H9 (cell line): Measurements from ENCODE around the gene EVX2. TPM values are rescaled to one million over a fixed set of nuclear protein-coding genes. Genes with fewer than 3 reads are reported as not detected.

Experiments used
- DNase-seq: peaks from one replicate; pipeline ENCODE4 v3.0.0-alpha.2; 2017
- H2AFZ ChIP-seq: one replicate; pipeline ENCODE4 v1.6.1; 2013; ENCODE audit warnings: mild to moderate bottlenecking, low read length, control low read depth, moderate library complexity
- H2AK5ac ChIP-seq: 2 replicates; pipeline ENCODE4 v1.6.1; 2013; ENCODE audit warnings: low read length, control low read depth, mixed read lengths; ENCODE audit not compliant: insufficient read length
- H2BK120ac ChIP-seq: one replicate; pipeline ENCODE4 v1.6.1; 2013; ENCODE audit warnings: low read depth, mild to moderate bottlenecking, low read length, control low read depth, inconsistent platforms; ENCODE audit not compliant: poor library complexity, severe bottlenecking
- H2BK12ac ChIP-seq: 2 replicates; pipeline ENCODE4 v1.6.1; 2013; ENCODE audit warnings: low read length, control low read depth, mixed read lengths, low read depth; ENCODE audit not compliant: insufficient read length
- H2BK15ac ChIP-seq: 2 replicates; pipeline ENCODE4 v1.6.1; 2013; ENCODE audit warnings: low read depth, low read length, control low read depth
- H2BK20ac ChIP-seq: one replicate; pipeline ENCODE4 v1.6.1; 2013; ENCODE audit warnings: low read depth, mild to moderate bottlenecking, low read length, control low read depth, inconsistent platforms; ENCODE audit not compliant: poor library complexity, severe bottlenecking
- H2BK5ac ChIP-seq: 2 replicates; pipeline ENCODE4 v1.6.1; 2013; ENCODE audit warnings: low read length, control low read depth, mixed read lengths; ENCODE audit not compliant: insufficient read length
- H3K14ac ChIP-seq: 2 replicates; pipeline ENCODE4 v1.6.1; 2013; ENCODE audit warnings: low read length, control low read depth; ENCODE audit not compliant: insufficient read depth
- H3K18ac ChIP-seq: 2 replicates; pipeline ENCODE4 v1.6.1; 2013; ENCODE audit warnings: low read depth, mild to moderate bottlenecking, mixed read lengths, low read length, control low read depth; ENCODE audit not compliant: insufficient read length
- H3K23ac ChIP-seq: 2 replicates; pipeline ENCODE4 v1.6.1; 2013; ENCODE audit warnings: low read length, control low read depth, mixed read lengths, low read depth; ENCODE audit not compliant: insufficient read length
- H3K23me2 ChIP-seq: 2 replicates; pipeline ENCODE4 v1.6.1; 2013; ENCODE audit warnings: low read depth, mild to moderate bottlenecking, mixed read lengths, low read length, control low read depth; ENCODE audit not compliant: insufficient read length, poor library complexity, severe bottlenecking
- H3K27ac ChIP-seq: 2 replicates; pipeline ENCODE4 v1.5.1; 2013; ENCODE audit warnings: low read length, control low read depth, mixed read lengths, low read depth; ENCODE audit not compliant: insufficient read length
- H3K27me3 ChIP-seq: 2 replicates; pipeline ENCODE4 v1.6.1; 2013; ENCODE audit warnings: low read length, control low read depth, inconsistent platforms; ENCODE audit not compliant: insufficient read depth
- H3K4ac ChIP-seq: 2 replicates; pipeline ENCODE4 v1.6.1; 2013; ENCODE audit warnings: low read depth, mild to moderate bottlenecking, control low read depth, inconsistent platforms, low read length, moderate library complexity
- H3K4me1 ChIP-seq: 2 replicates; pipeline ENCODE4 v1.6.1; 2013; ENCODE audit warnings: low read length, control low read depth, inconsistent platforms; ENCODE audit not compliant: insufficient read depth
- H3K4me2 ChIP-seq: 2 replicates; pipeline ENCODE4 v1.6.1; 2013; ENCODE audit warnings: low read length, control low read depth, mixed read lengths; ENCODE audit not compliant: insufficient read length, insufficient read depth
- H3K56ac ChIP-seq: 2 replicates; pipeline ENCODE4 v1.6.1; 2013; ENCODE audit warnings: low read depth, mild to moderate bottlenecking, mixed read lengths, low read length, control low read depth; ENCODE audit not compliant: insufficient read length
- H3K79me1 ChIP-seq: 2 replicates; pipeline ENCODE4 v1.6.1; 2013; ENCODE audit warnings: low read depth, mild to moderate bottlenecking, moderate library complexity, low read length, control low read depth, inconsistent platforms; ENCODE audit not compliant: insufficient read depth, poor library complexity, severe bottlenecking
- H3K79me2 ChIP-seq: 2 replicates; pipeline ENCODE4 v1.6.1; 2013; ENCODE audit warnings: low read length, control low read depth, inconsistent platforms; ENCODE audit not compliant: insufficient read depth
- H3K9ac ChIP-seq: 2 replicates; pipeline ENCODE4 v1.6.1; 2013; ENCODE audit warnings: low read length, control low read depth, mixed read lengths; ENCODE audit not compliant: insufficient read length; ENCODE audit errors: extremely low read depth
- H3K9me3 ChIP-seq: one replicate; pipeline ENCODE4 v1.6.1; 2013; ENCODE audit warnings: low read depth, low read length, inconsistent platforms; ENCODE audit not compliant: control insufficient read depth
- H3T11ph ChIP-seq: one replicate; pipeline ENCODE4 v1.6.1; 2013; ENCODE audit warnings: mild to moderate bottlenecking, low read length, control low read depth, inconsistent platforms
- H4K20me1 ChIP-seq: one replicate; pipeline ENCODE4 v1.6.1; 2013; ENCODE audit not compliant: control insufficient read depth, insufficient read length, insufficient read depth
- H4K5ac ChIP-seq: 2 replicates; pipeline ENCODE4 v1.6.1; 2013; ENCODE audit warnings: low read depth, mild to moderate bottlenecking, mixed read lengths, low read length, control low read depth; ENCODE audit not compliant: insufficient read length
- H4K8ac ChIP-seq: replicated peaks from 2 replicates; pipeline ENCODE4 v1.6.1; 2013; ENCODE audit warnings: low read length, control low read depth, mixed read lengths, low read depth; ENCODE audit not compliant: insufficient read length
- H4K91ac ChIP-seq: 2 replicates; pipeline ENCODE4 v1.6.1; 2013; ENCODE audit warnings: low read depth, mild to moderate bottlenecking, moderate library complexity, mixed read lengths, low read length, control low read depth; ENCODE audit not compliant: insufficient read length
- H3K27ac Mint-ChIP-seq, 3 experiments: 2 replicates in 2 of 3; 3 replicates in 1 of 3; pipeline ENCODE4 v1.8.0; 2020 to 2021; ENCODE audit warnings: mixed read lengths in 3 of 3, mild to moderate bottlenecking in 1 of 3, moderate library complexity in 1 of 3
- H3K27me3 Mint-ChIP-seq: 2 replicates; pipeline ENCODE4 v1.8.0; 2021; ENCODE audit warnings: low read depth, mild to moderate bottlenecking, moderate library complexity, mixed read lengths
- H3K36me3 Mint-ChIP-seq, 3 experiments: 2 replicates in 2 of 3; 3 replicates in 1 of 3; pipeline ENCODE4 v1.8.0; 2020 to 2021; ENCODE audit warnings: low read depth in 3 of 3, mixed read lengths in 3 of 3; ENCODE audit not compliant: insufficient read depth in 1 of 3
- H3K4me1 Mint-ChIP-seq, 2 experiments: 2 replicates each; pipeline ENCODE4 v1.8.0; 2020; ENCODE audit warnings: mixed read lengths in 2 of 2
- H3K4me3 Mint-ChIP-seq, 2 experiments: 2 replicates in 1 of 2; 3 replicates in 1 of 2; pipeline ENCODE4 v1.8.0; 2020 to 2021; ENCODE audit warnings: mild to moderate bottlenecking in 2 of 2, mixed read lengths in 2 of 2, moderate library complexity in 1 of 2
- H3K9me3 Mint-ChIP-seq, 2 experiments: 2 replicates in 1 of 2; 3 replicates in 1 of 2; pipeline ENCODE4 v1.8.0; 2020; ENCODE audit warnings: mild to moderate bottlenecking in 2 of 2, mixed read lengths in 2 of 2, moderate library complexity in 1 of 2
- WGBS: extraction: QIAGEN DNeasy Blood & Tissue Kit; methylation state at CpG from one replicate; pipeline ENCODE4 v1.1.7; 2013; ENCODE audit warnings: missing lambda C conversion rate, low lambda C conversion rate, mixed read lengths; ENCODE audit not compliant: insufficient read length; ENCODE audit errors: extremely low coverage; 5-methylcytosine and 5-hydroxymethylcytosine counted together
- total RNA-seq: library from RNA; stranded (reverse); gene quantifications from 2 replicates; pipeline ENCODE4 v1.2.1, GENCODE V29; 2021
- TF ChIP-seq, protein P1 (sequence below): fragments of 200-600 bp; sonication (generic); conservative IDR thresholded peaks from 3 replicates; pipeline ENCODE4 v1.8.0; 2021; ENCODE audit warnings: antibody characterized with exemption, mild to moderate bottlenecking

The EVX2 gene
- total RNA-seq, 1 experiment from 2014 or later, result not detected

DNA sequence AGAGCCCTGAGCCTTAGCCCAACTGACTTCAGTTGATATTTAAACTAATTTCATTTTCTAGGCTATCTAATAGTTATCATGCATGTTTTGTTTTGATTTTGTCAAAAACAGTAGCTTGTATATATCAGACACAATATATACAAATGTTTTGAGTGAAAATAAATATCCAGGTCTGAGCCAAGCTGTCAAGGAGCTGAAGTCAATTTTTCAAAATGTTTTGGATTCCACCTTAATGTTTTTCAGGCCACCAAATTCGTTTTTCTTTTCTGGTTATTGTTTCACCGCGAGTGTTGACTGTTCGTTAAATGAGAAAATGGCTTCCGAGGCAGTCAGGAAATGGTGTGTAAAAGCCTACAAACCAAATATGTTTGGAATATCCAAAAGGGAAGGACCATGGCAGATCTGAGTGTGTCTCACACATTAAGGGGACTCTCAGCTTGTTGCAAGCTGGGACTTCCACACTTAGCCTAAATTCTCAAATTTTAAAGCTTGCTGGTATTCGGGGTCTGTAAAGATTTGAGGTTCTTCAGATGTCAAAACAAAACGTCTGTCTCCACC lies 18.6 kb upstream of the EVX2 start:
- Histone ChIP-seq H3K14ac (no peak overlapping the region), H2BK5ac (no peak overlapping the region), H3K18ac (no peak overlapping the region), H3K79me1 (no peaks in the 10 kb centered on the region), H3K27ac (no peak overlapping the region), H4K5ac (no peak overlapping the region), H2BK20ac (no peak overlapping the region), H2BK15ac (no peak overlapping the region), H4K20me1 (no peaks in the 10 kb centered on the region), H3T11ph (no peak overlapping the region), H3K27me3 (peaks cover 94% of the 10 kb centered on the region), H3K9me3 (no peaks in the 10 kb centered on the region), H3K23ac (no peak overlapping the region), H3K23me2 (peaks cover 5% of the 10 kb centered on the region), H3K79me2 (no peaks in the 10 kb centered on the region), H4K8ac (no peak overlapping the region), H2AFZ (no peak overlapping the region), H2BK120ac (no peak overlapping the region), H3K4me2 (no peak overlapping the region), H2AK5ac (no peak overlapping the region), H3K4ac (no peak overlapping the region), H4K91ac (no peak overlapping the region), H3K56ac (no peak overlapping the region), H3K9ac (no peak overlapping the region), H3K4me1 (peaks cover 3% of the 10 kb centered on the region; the same call in 1 of the 2 replicates), H2BK12ac (no peak overlapping the region)
- no peak for DNase-seq
- Mint-ChIP-seq H3K9me3 (peaks cover 5 to 19% of the 10 kb centered on the region in 2 experiments), H3K4me1 (peaks cover 28 to 47% of the 10 kb centered on the region in 2 experiments), H3K27me3 (peaks cover 100% of the 10 kb centered on the region), H3K27ac (no peak overlapping the region), H3K4me3 (no peak overlapping the region; a peak in 1 of 5 replicates), H3K36me3 (no peaks in the 10 kb centered on the region; a peak in 2 of 7 replicates)
- no CpG with 5 or more reads among the region's 7 CpGs for WGBS
- TF ChIP-seq, protein P1, sequence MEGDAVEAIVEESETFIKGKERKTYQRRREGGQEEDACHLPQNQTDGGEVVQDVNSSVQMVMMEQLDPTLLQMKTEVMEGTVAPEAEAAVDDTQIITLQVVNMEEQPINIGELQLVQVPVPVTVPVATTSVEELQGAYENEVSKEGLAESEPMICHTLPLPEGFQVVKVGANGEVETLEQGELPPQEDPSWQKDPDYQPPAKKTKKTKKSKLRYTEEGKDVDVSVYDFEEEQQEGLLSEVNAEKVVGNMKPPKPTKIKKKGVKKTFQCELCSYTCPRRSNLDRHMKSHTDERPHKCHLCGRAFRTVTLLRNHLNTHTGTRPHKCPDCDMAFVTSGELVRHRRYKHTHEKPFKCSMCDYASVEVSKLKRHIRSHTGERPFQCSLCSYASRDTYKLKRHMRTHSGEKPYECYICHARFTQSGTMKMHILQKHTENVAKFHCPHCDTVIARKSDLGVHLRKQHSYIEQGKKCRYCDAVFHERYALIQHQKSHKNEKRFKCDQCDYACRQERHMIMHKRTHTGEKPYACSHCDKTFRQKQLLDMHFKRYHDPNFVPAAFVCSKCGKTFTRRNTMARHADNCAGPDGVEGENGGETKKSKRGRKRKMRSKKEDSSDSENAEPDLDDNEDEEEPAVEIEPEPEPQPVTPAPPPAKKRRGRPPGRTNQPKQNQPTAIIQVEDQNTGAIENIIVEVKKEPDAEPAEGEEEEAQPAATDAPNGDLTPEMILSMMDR, result no peak
